Muscle layer of duodenum (tissue), 2 donors: ENCODE measurements around the gene LURAP1L.
A peak's percentile ranks its signal among the peaks of the same experiment; 100 is the strongest.

Source experiments
- H3K27ac ChIP-seq: one replicate; pipeline ENCODE4 v1.7.0; 2013; ENCODE audit warnings: mild to moderate bottlenecking, low read length
- H3K27me3 ChIP-seq: one replicate; pipeline ENCODE4 v1.7.0; 2013; ENCODE audit warnings: low read depth, mild to moderate bottlenecking, control low read depth, low read length
- H3K36me3 ChIP-seq, 2 donors: one replicate each; pipeline ENCODE4 v1.7.0; 2013; ENCODE audit warnings: low read length in 2 of 2, control low read depth in 1 of 2, mild to moderate bottlenecking in 1 of 2; ENCODE audit not compliant: insufficient read depth in 2 of 2, control insufficient read depth in 1 of 2
- H3K4me1 ChIP-seq, 2 donors: one replicate each; pipeline ENCODE4 v1.7.0; 2013; ENCODE audit warnings: low read length in 2 of 2, mild to moderate bottlenecking in 2 of 2, control low read depth in 1 of 2, moderate library complexity in 1 of 2; ENCODE audit not compliant: insufficient read depth in 2 of 2, control insufficient read depth in 1 of 2
- H3K4me3 ChIP-seq, 2 donors: one replicate each; pipeline ENCODE4 v1.7.0; 2013; ENCODE audit warnings: low read length in 2 of 2, low read depth in 1 of 2, mild to moderate bottlenecking in 1 of 2
- H3K9me3 ChIP-seq, 2 donors: one replicate each; pipeline ENCODE4 v1.7.0; 2013; ENCODE audit warnings: low read length in 2 of 2, control low read depth in 1 of 2, mild to moderate bottlenecking in 1 of 2; ENCODE audit not compliant: control insufficient read depth in 1 of 2
- donor health status: healthy.

LURAP1L gene

DNA sequence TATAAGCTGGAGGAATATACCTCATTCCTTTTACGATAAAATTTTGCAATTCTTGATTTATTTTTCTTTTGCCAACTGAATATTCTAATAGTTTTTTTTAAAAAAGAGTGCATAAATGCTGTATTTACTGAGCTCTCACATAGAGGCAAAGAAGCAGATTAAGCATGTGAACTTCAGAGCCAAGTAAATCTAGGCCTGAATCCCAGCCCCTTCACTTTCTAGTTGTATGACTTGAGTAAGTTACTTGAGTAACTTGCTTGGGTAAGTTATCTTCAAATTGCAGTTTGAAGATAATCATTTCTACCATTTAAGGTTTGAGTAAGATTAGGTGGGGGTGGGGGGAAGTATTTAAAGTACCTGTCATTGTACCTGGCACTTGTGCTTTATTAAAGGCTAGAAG is 21.8 kb downstream of the LURAP1L start:
- Histone ChIP-seq H3K9me3 (no peaks in the 10 kb centered on the region), H3K27ac (peak overlapping the region; percentile 7), H3K36me3 (no peaks in the 10 kb centered on the region), H3K27me3 (no peaks in the 10 kb centered on the region), H3K4me3 (no peak overlapping the region), H3K4me1 (peaks cover 4 to 36% of the 10 kb centered on the region in 2 donors)

DNA sequence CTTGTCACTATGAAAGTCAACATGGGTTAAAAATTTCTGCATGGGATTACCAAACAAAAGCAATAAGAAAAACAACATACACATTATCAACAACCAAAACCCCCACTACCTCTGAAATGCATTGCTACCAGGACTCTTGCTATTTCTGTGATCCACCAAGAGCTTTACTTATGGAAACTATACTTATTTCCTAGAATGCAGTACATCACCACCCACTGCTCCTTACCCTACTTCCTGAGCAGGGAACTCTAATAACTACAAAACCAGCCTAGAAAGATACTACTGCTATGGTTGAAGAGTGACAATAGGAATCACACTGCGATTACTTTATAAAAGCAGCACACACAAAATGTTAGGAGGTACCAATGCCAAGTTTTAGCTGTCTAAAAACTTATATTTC is 22.2 kb downstream of the LURAP1L start:
- no peaks in the 10 kb centered on the region for H3K36me3 ChIP-seq
- peak overlapping the region; percentile 7 for H3K27ac ChIP-seq
- H3K27me3 ChIP-seq: no peaks in the 10 kb centered on the region
- H3K9me3 ChIP-seq: no peaks in the 10 kb centered on the region
- no peak overlapping the region for H3K4me3 ChIP-seq
- H3K4me1 ChIP-seq: peaks cover 4 to 31% of the 10 kb centered on the region in 2 donors

DNA sequence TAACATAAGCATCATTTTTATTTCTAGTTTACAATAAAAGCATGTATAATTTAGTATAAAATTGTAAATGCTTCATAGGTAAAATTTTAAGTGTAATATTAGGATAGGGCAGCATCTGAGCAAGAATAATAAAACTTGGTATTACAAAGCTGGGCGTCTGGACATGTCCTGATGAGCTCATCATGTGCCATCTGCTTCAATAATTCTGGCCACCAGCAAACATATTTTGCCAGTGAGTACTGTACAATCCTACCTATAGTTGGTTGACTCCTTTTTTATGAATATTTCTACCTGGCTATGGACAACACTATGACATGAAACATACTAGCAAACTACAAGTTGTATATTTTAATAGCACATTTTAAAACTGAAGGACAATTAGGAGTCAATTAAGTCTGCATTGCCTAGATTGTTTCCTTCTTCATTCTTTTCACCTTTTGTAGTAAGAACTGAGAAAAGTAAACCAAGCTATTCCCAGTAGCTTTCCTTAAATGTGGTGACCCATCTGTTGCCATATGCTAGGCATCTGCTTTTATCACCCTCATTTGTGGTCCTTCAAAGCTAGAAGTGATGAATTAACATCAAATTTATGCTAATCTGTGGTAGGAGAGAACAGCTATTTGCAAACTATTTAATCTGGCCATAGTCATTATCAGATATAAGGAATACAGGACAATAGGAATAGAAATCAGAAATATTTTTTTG is 23.4 kb downstream of the LURAP1L start:
- Histone ChIP-seq H3K9me3 (no peaks in the 10 kb centered on the region), H3K27ac (no peak overlapping the region), H3K4me3 (no peak overlapping the region), H3K27me3 (no peaks in the 10 kb centered on the region), H3K4me1 (peaks cover 0 to 20% of the 10 kb centered on the region in 2 donors), H3K36me3 (no peaks in the 10 kb centered on the region)

DNA sequence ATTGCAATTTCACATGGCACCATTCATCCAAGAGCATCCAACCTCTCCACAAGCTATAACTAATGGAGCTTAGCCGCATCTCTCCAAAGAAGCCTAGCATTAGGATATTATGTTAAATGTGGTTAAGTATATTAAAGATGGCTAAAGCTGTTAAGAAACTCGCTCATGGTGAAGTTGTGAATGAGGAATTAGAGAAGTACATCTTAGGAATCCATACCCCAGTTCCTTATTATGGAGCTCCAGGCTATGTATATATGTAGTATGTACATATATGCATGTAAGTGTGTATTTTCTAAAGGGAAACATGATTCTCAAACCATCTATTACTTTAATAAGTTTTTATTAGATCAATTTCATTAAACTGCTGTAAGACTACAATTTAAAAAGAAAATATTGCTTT is 26.4 kb downstream of the LURAP1L start:
- Histone ChIP-seq H3K27ac (no peak overlapping the region), H3K4me3 (no peak overlapping the region), H3K36me3 (no peaks in the 10 kb centered on the region), H3K4me1 (peaks cover 0 to 10% of the 10 kb centered on the region in 2 donors), H3K27me3 (no peaks in the 10 kb centered on the region), H3K9me3 (no peaks in the 10 kb centered on the region)

DNA sequence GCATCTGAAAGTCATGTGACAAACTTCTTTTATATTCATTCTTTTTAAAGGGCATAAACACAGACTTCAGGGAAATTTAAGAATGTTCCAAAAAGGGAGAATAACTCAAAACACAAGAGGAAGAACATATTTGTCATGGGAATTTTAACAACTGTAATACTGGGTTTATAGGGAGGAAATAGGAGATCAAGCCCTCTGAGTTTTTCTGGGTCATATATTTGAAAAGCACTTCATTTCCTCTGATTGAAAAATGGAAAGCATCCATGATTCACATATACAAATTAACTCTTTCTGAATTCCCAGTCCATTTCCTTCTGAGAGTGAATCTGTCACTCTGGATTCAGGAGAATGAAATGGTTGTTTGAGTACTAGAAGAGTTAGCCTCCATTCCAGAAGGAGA is 26.8 kb downstream of the LURAP1L start:
- H3K4me3 ChIP-seq: no peak overlapping the region
- H3K4me1 ChIP-seq: peaks cover 0 to 6% of the 10 kb centered on the region in 2 donors
- H3K27ac ChIP-seq: no peak overlapping the region
- no peaks in the 10 kb centered on the region for H3K36me3 ChIP-seq
- H3K27me3 ChIP-seq: no peaks in the 10 kb centered on the region
- H3K9me3 ChIP-seq: no peaks in the 10 kb centered on the region

DNA sequence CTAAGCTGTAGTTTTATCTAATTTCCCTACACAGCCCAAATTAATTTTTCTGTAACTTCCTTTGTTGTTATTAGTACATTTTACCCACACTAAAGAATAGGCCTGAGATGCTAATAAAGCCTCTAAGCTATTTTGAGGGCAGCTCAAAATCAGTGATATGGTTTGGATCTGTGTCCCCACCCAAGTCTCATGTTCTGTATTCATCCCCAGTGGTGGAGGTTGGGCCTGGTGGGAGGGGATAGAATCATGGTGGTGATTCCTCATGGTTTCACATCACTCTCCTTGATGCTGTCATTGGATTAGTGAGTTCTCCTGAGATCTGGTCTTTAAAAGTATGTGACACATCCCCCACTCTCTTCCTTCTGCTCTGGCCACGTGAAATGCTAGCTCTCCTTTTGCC is 27.3 kb downstream of the LURAP1L start:
- Histone ChIP-seq H3K36me3 (no peaks in the 10 kb centered on the region), H3K27me3 (no peaks in the 10 kb centered on the region), H3K27ac (no peak overlapping the region), H3K4me3 (no peak overlapping the region), H3K4me1 (peaks cover 0 to 1% of the 10 kb centered on the region in 2 donors), H3K9me3 (no peaks in the 10 kb centered on the region)

DNA sequence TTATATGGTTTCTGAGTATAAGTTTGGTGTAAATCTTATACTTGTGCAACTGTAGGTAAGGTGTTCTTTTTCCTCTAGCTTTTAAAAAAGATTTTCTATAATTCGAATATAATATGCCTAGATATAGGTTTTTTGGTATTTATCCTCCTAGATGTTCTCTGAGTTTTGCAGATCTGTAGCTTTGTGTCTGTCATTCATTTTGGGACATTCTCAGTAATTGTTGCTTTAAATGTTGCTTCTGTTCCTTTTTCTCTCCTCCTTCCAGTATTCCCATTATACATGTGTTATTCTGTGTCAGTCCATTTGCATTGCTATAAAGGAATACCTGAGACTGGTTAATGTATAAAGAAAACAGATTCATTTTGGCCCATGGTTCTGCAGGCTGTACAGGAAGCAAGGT is 33.7 kb downstream of the LURAP1L start:
- peak overlapping the region; percentile 21 for H3K27ac ChIP-seq
- H3K4me1 ChIP-seq: peaks cover 0 to 4% of the 10 kb centered on the region in 2 donors
- H3K9me3 ChIP-seq: no peaks in the 10 kb centered on the region
- no peaks in the 10 kb centered on the region for H3K27me3 ChIP-seq
- H3K4me3 ChIP-seq: no peak overlapping the region
- H3K36me3 ChIP-seq: no peaks in the 10 kb centered on the region

DNA sequence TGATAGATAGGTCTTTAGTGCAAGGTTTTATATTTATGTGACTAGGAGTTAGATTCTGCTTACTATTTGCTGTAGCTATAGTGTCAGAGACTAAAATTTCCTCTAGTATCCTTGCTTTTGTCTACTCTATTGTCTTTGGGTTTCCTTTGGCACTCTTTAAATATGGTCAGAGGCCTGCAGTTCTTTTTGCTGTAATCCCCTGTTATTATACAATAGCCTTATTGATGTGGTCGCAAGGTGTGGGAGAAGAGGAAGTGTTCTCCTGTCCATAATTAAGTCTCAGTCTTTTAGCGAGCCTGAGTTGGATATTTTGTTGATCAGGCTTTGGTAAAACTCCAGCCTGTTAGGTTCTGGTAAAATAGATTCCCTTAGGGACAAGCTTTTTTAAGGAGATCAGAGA is 34.9 kb downstream of the LURAP1L start:
- peak overlapping the region; percentile 78 for H3K27ac ChIP-seq
- no peaks in the 10 kb centered on the region for H3K36me3 ChIP-seq
- peaks cover 0 to 6% of the 10 kb centered on the region in 2 donors for H3K4me1 ChIP-seq
- H3K27me3 ChIP-seq: no peaks in the 10 kb centered on the region
- H3K9me3 ChIP-seq: no peaks in the 10 kb centered on the region
- no peak overlapping the region for H3K4me3 ChIP-seq

DNA sequence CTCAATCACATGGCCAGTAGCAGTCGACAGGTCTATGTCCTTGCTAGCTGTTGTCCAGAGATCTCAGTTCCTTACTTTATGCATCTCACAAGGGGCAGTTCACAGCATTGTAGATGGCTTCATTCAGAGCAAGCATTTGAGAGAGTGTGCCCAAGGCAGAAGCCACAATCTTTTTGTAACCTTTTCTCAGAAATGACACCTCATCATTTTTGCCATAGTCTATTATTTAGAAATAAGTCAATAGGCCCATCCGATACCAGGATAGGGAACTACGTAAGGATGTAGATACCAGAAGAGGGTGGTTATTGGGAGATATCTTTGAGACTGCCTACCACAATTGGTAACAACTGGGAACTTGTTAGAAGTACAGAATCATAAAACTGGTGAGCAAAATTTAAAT is 37.1 kb downstream of the LURAP1L start:
- H3K36me3 ChIP-seq: no peaks in the 10 kb centered on the region
- peaks cover 8 to 11% of the 10 kb centered on the region in 2 donors for H3K4me1 ChIP-seq
- no peaks in the 10 kb centered on the region for H3K9me3 ChIP-seq
- no peaks in the 10 kb centered on the region for H3K27me3 ChIP-seq
- no peak overlapping the region for H3K4me3 ChIP-seq
- H3K27ac ChIP-seq: no peak overlapping the region

DNA sequence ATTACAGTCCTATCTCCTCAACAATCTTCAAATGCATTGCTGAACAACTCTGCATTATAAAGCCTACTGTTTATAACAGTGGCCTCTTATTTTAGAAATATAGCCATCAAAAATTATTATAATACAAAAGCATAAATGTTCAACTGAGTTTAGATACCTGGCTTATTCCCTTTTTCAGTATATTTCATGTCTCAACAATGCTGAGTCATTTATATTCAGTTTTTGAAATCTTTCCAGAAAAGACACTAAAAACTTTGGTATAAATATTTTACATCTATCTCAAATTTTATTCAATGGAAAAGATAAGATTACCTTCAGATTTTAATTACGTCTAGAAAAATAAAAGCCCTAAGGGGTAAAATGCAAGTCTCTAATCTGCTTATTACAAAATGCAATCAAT is 37.9 kb downstream of the LURAP1L start:
- Histone ChIP-seq H3K4me3 (no peak overlapping the region), H3K9me3 (no peaks in the 10 kb centered on the region), H3K27ac (peak overlapping the region; percentile 21), H3K4me1 (peaks cover 8 to 13% of the 10 kb centered on the region in 2 donors), H3K36me3 (no peaks in the 10 kb centered on the region), H3K27me3 (no peaks in the 10 kb centered on the region)

DNA sequence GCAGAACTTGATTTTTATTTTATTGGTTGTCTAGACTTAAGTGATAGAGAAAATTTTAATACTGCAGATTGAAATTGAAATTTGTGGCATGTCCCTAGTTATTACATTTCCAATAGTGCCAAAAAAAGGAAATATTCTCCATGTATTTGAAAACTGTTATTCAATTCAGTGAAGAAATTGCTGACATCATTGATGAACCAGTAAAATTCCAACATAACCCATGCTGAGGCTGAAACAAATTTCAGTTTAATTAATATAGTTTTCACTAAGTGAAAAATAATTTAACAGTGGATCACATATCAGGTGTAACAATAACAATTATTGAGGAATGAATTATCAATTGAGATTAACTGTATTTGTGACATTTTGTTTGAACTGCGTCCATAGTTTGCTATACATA is 38.7 kb downstream of the LURAP1L start:
- Histone ChIP-seq H3K4me3 (peak overlapping the region in 1 of 2 donors; percentile 23), H3K4me1 (peaks cover 12 to 18% of the 10 kb centered on the region in 2 donors), H3K9me3 (no peaks in the 10 kb centered on the region), H3K27ac (peak overlapping the region; percentile 91), H3K36me3 (no peaks in the 10 kb centered on the region), H3K27me3 (no peaks in the 10 kb centered on the region)
